Measurements from ENCODE around the gene CASP4.

GRCh38 chr11:104934594-104934993, 33.8 kb downstream of the CASP4 start:
- TF ChIP-seq, protein P1, sequence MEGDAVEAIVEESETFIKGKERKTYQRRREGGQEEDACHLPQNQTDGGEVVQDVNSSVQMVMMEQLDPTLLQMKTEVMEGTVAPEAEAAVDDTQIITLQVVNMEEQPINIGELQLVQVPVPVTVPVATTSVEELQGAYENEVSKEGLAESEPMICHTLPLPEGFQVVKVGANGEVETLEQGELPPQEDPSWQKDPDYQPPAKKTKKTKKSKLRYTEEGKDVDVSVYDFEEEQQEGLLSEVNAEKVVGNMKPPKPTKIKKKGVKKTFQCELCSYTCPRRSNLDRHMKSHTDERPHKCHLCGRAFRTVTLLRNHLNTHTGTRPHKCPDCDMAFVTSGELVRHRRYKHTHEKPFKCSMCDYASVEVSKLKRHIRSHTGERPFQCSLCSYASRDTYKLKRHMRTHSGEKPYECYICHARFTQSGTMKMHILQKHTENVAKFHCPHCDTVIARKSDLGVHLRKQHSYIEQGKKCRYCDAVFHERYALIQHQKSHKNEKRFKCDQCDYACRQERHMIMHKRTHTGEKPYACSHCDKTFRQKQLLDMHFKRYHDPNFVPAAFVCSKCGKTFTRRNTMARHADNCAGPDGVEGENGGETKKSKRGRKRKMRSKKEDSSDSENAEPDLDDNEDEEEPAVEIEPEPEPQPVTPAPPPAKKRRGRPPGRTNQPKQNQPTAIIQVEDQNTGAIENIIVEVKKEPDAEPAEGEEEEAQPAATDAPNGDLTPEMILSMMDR (conservative IDR thresholded peaks at IDR 0.05; ENCODE audit: low read length): no peak
- TF ChIP-seq EZH2phosphoT487 (IDR thresholded peaks at IDR 0.05; ENCODE audit: borderline replicate concordance): no peak

All from Loucy (cell line).